Thyroid gland (tissue), 4 donors: ENCODE results near the gene RHBDL3. TPM values are rescaled to one million over a fixed set of nuclear protein-coding genes. Genes with fewer than 3 reads are reported as not detected.
"Not testable (repeated sequence)": the region's sequence is repeated elsewhere in the genome, so short reads cannot be mapped to it uniquely, and the experiment has no call there.

Experiments used
- DNase-seq, 2 donors: peaks; one replicate each; pipeline ENCODE4 v3.0.0-alpha.2; 2019
- H3K27ac ChIP-seq, 3 donors: fragments of 200-600 bp; sonication (generic); 1 replicate in 2 of 3; 2 replicates in 1 of 3; pipeline ENCODE4 v1.5.1; 2016 to 2019; ENCODE audit warnings: mild to moderate bottlenecking in 1 of 3, moderate library complexity in 1 of 3
- H3K27me3 ChIP-seq: fragments of 200-600 bp; sonication (generic); one replicate; pipeline ENCODE4 v1.5.1; 2019
- H3K36me3 ChIP-seq, 2 donors: fragments of 200-600 bp; sonication (generic); one replicate each; pipeline ENCODE4 v1.5.1; 2016 to 2019
- H3K4me1 ChIP-seq, 2 donors: fragments of 200-600 bp; sonication (generic); one replicate each; pipeline ENCODE4 v1.5.1; 2017 to 2019
- H3K4me3 ChIP-seq, 3 donors: fragments of 200-600 bp; sonication (generic); replicated peaks in 1 of 3; 1 replicate in 2 of 3; 2 replicates in 1 of 3; pipeline ENCODE4 v1.5.1; 2016; ENCODE audit warnings: mild to moderate bottlenecking in 1 of 3
- H3K9me3 ChIP-seq: fragments of 200-600 bp; sonication (generic); one replicate; pipeline ENCODE4 v1.5.1; 2017
- CTCF ChIP-seq, 6 experiments: fragments of 200-600 bp in 3 of 6; fragments of 450-650 bp in 3 of 6; sonication (generic) in 3 of 6; IDR thresholded peaks; one replicate each; pipeline ENCODE4 v1.5.1; 2016 to 2019; ENCODE audit warnings: antibody characterized with exemption in 6 of 6, mild to moderate bottlenecking in 2 of 6, inconsistent platforms in 1 of 6, moderate library complexity in 1 of 6
- POLR2A ChIP-seq, 2 donors: fragments of 450-650 bp; IDR thresholded peaks; one replicate each; pipeline ENCODE4 v1.6.1; 2017; ENCODE audit warnings: antibody characterized with exemption in 2 of 2, mild to moderate bottlenecking in 2 of 2, moderate library complexity in 1 of 2
- WGBS, 2 donors: methylation state at CpG; one replicate each; pipeline ENCODE4 v1.1.5; 2017; 5-methylcytosine and 5-hydroxymethylcytosine counted together
- intact Hi-C: fragments of 100-400 bp; cut with DNase I; formaldehyde crosslinking; loops from one replicate; pipeline ENCODE4 v1.15.1; 2023
- total RNA-seq, 4 donors: library from RNA; depleted of rRNA; stranded (reverse); fragments of >200 nt; gene quantifications; one replicate each; pipeline ENCODE4 v1.2.3, GENCODE V29; 2016

Gene RHBDL3
- total RNA-seq, 4 donors from 2014 or later: 0.15 to 0.22 TPM; not detected in 2

- intact Hi-C loops: no loop called here
- Histone ChIP-seq H3K4me3 (no peak overlapping the region), H3K4me1 (no peaks in the 10 kb centered on the region), H3K36me3 (no peaks in the 10 kb centered on the region), H3K9me3 (no peaks in the 10 kb centered on the region), H3K27ac (no peak overlapping the region), H3K27me3 (no peaks in the 10 kb centered on the region)
- WGBS, 2 donors: 92% methylated on average over 5 to 9 of the region's 9 CpGs
- TF ChIP-seq CTCF (IDR thresholded peaks at IDR 0.05) (no peak), POLR2A (IDR thresholded peaks at IDR 0.05) (no peak)
- DNase-seq: no peak
Measured at GRCh38 chr17:32314636-32315035, 49.0 kb downstream of the RHBDL3 start.

GRCh38 chr17:32315171-32315570 is 49.5 kb downstream of the RHBDL3 start:
- no peaks in the 10 kb centered on the region for H3K27me3 ChIP-seq
- H3K27ac ChIP-seq: no peak overlapping the region
- 85 to 87% methylated on average over 8 of the region's 8 CpGs for WGBS, 2 donors
- no peaks in the 10 kb centered on the region for H3K9me3 ChIP-seq
- no peaks in the 10 kb centered on the region for H3K4me1 ChIP-seq
- intact Hi-C loops: no loop called here
- no peak overlapping the region for H3K4me3 ChIP-seq
- DNase-seq: no peak
- H3K36me3 ChIP-seq: no peaks in the 10 kb centered on the region
- TF ChIP-seq POLR2A (IDR thresholded peaks at IDR 0.05) (no peak), CTCF (IDR thresholded peaks at IDR 0.05) (no peak)

- H3K4me1 ChIP-seq, intact Hi-C loops: not testable (repeated sequence)
- 96 to 97% methylated on average over 5 of the region's 5 CpGs for WGBS, 2 donors
Measured at GRCh38 chr17:32316653-32317052, 51.0 kb downstream of the RHBDL3 start.

GRCh38 chr17:32317353-32317752 is 51.7 kb downstream of the RHBDL3 start:
- DNase-seq: no peak
- Histone ChIP-seq H3K27ac (no peak overlapping the region), H3K4me1 (no peaks in the 10 kb centered on the region), H3K36me3 (no peaks in the 10 kb centered on the region), H3K4me3 (no peak overlapping the region), H3K27me3 (no peaks in the 10 kb centered on the region), H3K9me3 (no peaks in the 10 kb centered on the region)
- no peak for TF ChIP-seq CTCF (IDR thresholded peaks at IDR 0.05)
- no peak for TF ChIP-seq POLR2A (IDR thresholded peaks at IDR 0.05)
- WGBS, 2 donors: 83 to 84% methylated on average over 4 of the region's 4 CpGs
- intact Hi-C loops: no loop called here

More at GRCh38 chr17:32316653-32317052, 51.0 kb downstream of the RHBDL3 start:
- H3K27ac ChIP-seq, H3K4me3 ChIP-seq, DNase-seq, H3K9me3 ChIP-seq, H3K36me3 ChIP-seq, H3K27me3 ChIP-seq: not testable (repeated sequence)

- no peak overlapping the region for H3K27ac ChIP-seq
- no peaks in the 10 kb centered on the region for H3K27me3 ChIP-seq
- no peak overlapping the region for H3K4me3 ChIP-seq
- no peak for DNase-seq
- TF ChIP-seq POLR2A (IDR thresholded peaks at IDR 0.05) (no peak), CTCF (IDR thresholded peaks at IDR 0.05) (no peak)
- no peaks in the 10 kb centered on the region for H3K9me3 ChIP-seq
- intact Hi-C loops: no loop called here
- H3K36me3 ChIP-seq: no peaks in the 10 kb centered on the region
- no peaks in the 10 kb centered on the region for H3K4me1 ChIP-seq
- 84 to 92% methylated on average over 8 of the region's 8 CpGs for WGBS, 2 donors
Measured at GRCh38 chr17:32318071-32318470, 52.4 kb downstream of the RHBDL3 start.

- DNase-seq: peak; percentile 67
- no peak overlapping the region for H3K4me3 ChIP-seq
- intact Hi-C loops: no loop called here
- no peaks in the 10 kb centered on the region for H3K9me3 ChIP-seq
- WGBS, 2 donors: 15 to 18% methylated on average over 5 of the region's 5 CpGs
- H3K27me3 ChIP-seq: no peaks in the 10 kb centered on the region
- H3K4me1 ChIP-seq: peaks cover 4 to 9% of the 10 kb centered on the region in 2 donors
- TF ChIP-seq CTCF (IDR thresholded peaks at IDR 0.05) (peak; percentile 72 to 93 (median 88)), POLR2A (IDR thresholded peaks at IDR 0.05) (no peak)
- H3K27ac ChIP-seq: no peak overlapping the region
- no peaks in the 10 kb centered on the region for H3K36me3 ChIP-seq
Measured at GRCh38 chr17:32319548-32319905, 53.9 kb downstream of the RHBDL3 start.

- H3K27me3 ChIP-seq, H3K4me3 ChIP-seq, H3K4me1 ChIP-seq, H3K9me3 ChIP-seq, DNase-seq, H3K36me3 ChIP-seq, H3K27ac ChIP-seq: not testable (repeated sequence)
- WGBS, 2 donors: 83 to 89% methylated on average over 6 of the region's 6 CpGs
- intact Hi-C loops: loop anchor here (2.0 kb wide), 1 partner anchor 67 kb away; no protein-coding TSS in a partner anchor
Measured at GRCh38 chr17:32320080-32320479, 54.4 kb downstream of the RHBDL3 start.
